GM12878 (cell line): Measurements from ENCODE around the gene KRT14. TPM values are rescaled to one million over a fixed set of nuclear protein-coding genes. Genes with fewer than 3 reads are reported as not detected.

Experiments
- ATAC-seq: fragments of 200-7000 bp; cut with Tn5 transposase; 3 replicates; pipeline ENCODE4 v1.9.1; 2020; ENCODE audit warnings: mild to moderate bottlenecking, moderate library complexity
- BruUV-seq: library from RNA; stranded (reverse); fragments of 400-500 nt; replicated peaks from 2 replicates; lab custom pipeline; 2021; lab: Mats Ljungman, UMichigan
- CTCF ChIA-PET: fragments of 300-600 bp; sonication (Branson Sonifier 250); formaldehyde crosslinking; extraction: SDS; loops from one replicate; lab custom pipeline; 2021; ENCODE audit warnings: inconsistent platforms; lab: Yijun Ruan, JAX
- POLR2A ChIA-PET: fragments of 350-600 bp; formaldehyde crosslinking; extraction: SDS; loops from one replicate; lab custom pipeline; 2021; ENCODE audit warnings: inconsistent platforms; lab: Charles Lee
- RAD21 ChIA-PET: fragments of 300-600 bp; sonication (Branson Sonifier 250); formaldehyde crosslinking; loops from one replicate; lab custom pipeline; 2023; ENCODE audit warnings: antibody characterized with exemption; ENCODE audit not compliant: unreplicated experiment; lab: Charles Lee
- SMC1A ChIA-PET: fragments of 300-600 bp; sonication (Branson Sonifier 250); formaldehyde crosslinking; loops from one replicate; lab custom pipeline; 2023; ENCODE audit not compliant: unreplicated experiment, uncharacterized antibody; lab: Charles Lee
- DNase-seq: peaks from one replicate; pipeline ENCODE4 v3.0.0-alpha.2; 2011; ENCODE audit warnings: low read depth, low spot score
- FAIRE-seq: peaks from 3 replicates; lab custom pipeline; 2011; peaks lifted over from hg19 to GRCh38; lab: Jason Lieb, UNC
- H2AFZ ChIP-seq: 2 replicates; pipeline ENCODE4 v1.6.0; 2011; ENCODE audit warnings: low read depth, low read length, control low read depth; ENCODE audit not compliant: control insufficient read depth
- H3K27ac ChIP-seq: 2 replicates; pipeline ENCODE4 v1.5.1; 2011; ENCODE audit warnings: control low read depth; ENCODE audit not compliant: control insufficient read depth, insufficient read depth
- H3K27me3 ChIP-seq, 2 experiments: replicated peaks in 1 of 2; 2 replicates each; pipeline versions ENCODE4 v1.6.0 to v1.6.1; 2011; ENCODE audit warnings: low read length in 1 of 2; ENCODE audit not compliant: control insufficient read depth in 2 of 2, insufficient read depth in 2 of 2
- H3K36me3 ChIP-seq, 2 experiments: 2 replicates each; pipeline ENCODE4 v1.5.1; 2011; ENCODE audit warnings: low read length in 1 of 2; ENCODE audit not compliant: control insufficient read depth in 2 of 2, insufficient read depth in 2 of 2
- H3K4me1 ChIP-seq: 2 replicates; pipeline ENCODE4 v1.6.1; 2011; ENCODE audit warnings: mild to moderate bottlenecking, low read length, moderate library complexity, mixed read lengths; ENCODE audit not compliant: control insufficient read depth, insufficient read depth
- H3K4me2 ChIP-seq: 2 replicates; pipeline ENCODE4 v1.6.0; 2011; ENCODE audit warnings: control low read depth; ENCODE audit not compliant: control insufficient read depth, insufficient read depth
- H3K4me3 ChIP-seq: fragments of 200-600 bp; sonication (generic); 2 replicates; pipeline ENCODE4 v1.5.1; 2016
- H3K79me2 ChIP-seq: 2 replicates; pipeline ENCODE4 v1.6.0; 2011; ENCODE audit warnings: low read length; ENCODE audit not compliant: control insufficient read depth, insufficient read depth
- H3K9ac ChIP-seq: 2 replicates; pipeline ENCODE4 v1.8.0; 2011; ENCODE audit warnings: low read length, control low read depth, mixed read lengths; ENCODE audit not compliant: control insufficient read depth, insufficient read depth
- H3K9me3 ChIP-seq: replicated peaks from 3 replicates; pipeline ENCODE4 v1.5.1; 2011; ENCODE audit warnings: mild to moderate bottlenecking, low read length; ENCODE audit not compliant: control insufficient read depth, insufficient read depth
- H4K20me1 ChIP-seq: 2 replicates; pipeline ENCODE4 v1.6.0; 2011; ENCODE audit not compliant: control insufficient read depth, insufficient read depth
- CHD2 ChIP-seq: IDR thresholded peaks from 2 replicates; pipeline ENCODE4 v1.6.1; 2011; ENCODE audit warnings: low read depth, low read length, improper control_type of control experiment, borderline replicate concordance
- CHD4 ChIP-seq: fragments of 200-600 bp; sonication (generic); IDR thresholded peaks from 2 replicates; pipeline ENCODE4 v1.6.1; 2016; ENCODE audit warnings: mild to moderate bottlenecking
- CREB1 ChIP-seq: IDR thresholded peaks from 2 replicates; pipeline ENCODE4 v1.6.1; 2012; ENCODE audit warnings: low read depth, mild to moderate bottlenecking, inconsistent platforms
- GATAD2B ChIP-seq: fragments of 450-650 bp; conservative IDR thresholded peaks from 2 replicates; pipeline ENCODE4 v1.6.1; 2017; ENCODE audit warnings: low read depth, mild to moderate bottlenecking, moderate library complexity
- SRF ChIP-seq, 2 experiments: IDR thresholded peaks; 2 replicates each; pipeline ENCODE4 v1.6.1; 2011; ENCODE audit warnings: low read depth in 2 of 2, low read length in 2 of 2, mild to moderate bottlenecking in 1 of 2, moderate library complexity in 1 of 2
- SUZ12 ChIP-seq: fragments of 200-600 bp; sonication (generic); IDR thresholded peaks from one replicate; pipeline ENCODE4 v1.6.1; 2018; ENCODE audit warnings: antibody characterized with exemption, mild to moderate bottlenecking; ENCODE audit not compliant: unreplicated experiment
- TARDBP ChIP-seq: IDR thresholded peaks from 2 replicates; pipeline ENCODE4 v1.6.1; 2016; ENCODE audit warnings: borderline replicate concordance
- YBX1 ChIP-seq: fragments of 450-650 bp; IDR thresholded peaks from 2 replicates; pipeline ENCODE4 v1.6.1; 2016; ENCODE audit warnings: antibody characterized with exemption
- WGBS: methylation state at CpG from one replicate; pipeline ENCODE4 v1.1.6; 2016; ENCODE audit warnings: low lambda C conversion rate; ENCODE audit not compliant: insufficient replicate concordance, insufficient coverage; ENCODE audit errors: missing lambda C conversion rate; 5-methylcytosine and 5-hydroxymethylcytosine counted together
- in situ Hi-C: fragments of 300-500 bp; cut with MboI; formaldehyde crosslinking; loops from 9 replicates; pipeline ENCODE4 v1.14.3; 2018; ENCODE audit warnings: mixed read lengths
- intact Hi-C: fragments of 100-400 bp; cut with micrococcal nuclease; formaldehyde crosslinking; loops from one replicate; pipeline ENCODE4 v1.14.2; 2022; ENCODE audit not compliant: unreplicated experiment
- polyA plus RNA-seq, 11 experiments: library from polyadenylated mRNA; depleted of rRNA in 4 of 11; unstranded in 6 of 11; stranded (reverse) in 5 of 11; fragments of >200 nt; fragmentation: Nextera tagmentation in 4 of 11; fragmentation: Illumina TruSeq in 1 of 11; extraction: Ambion mirVana in 4 of 11; extraction: Trizol in 1 of 11; gene quantifications; 1 replicate in 1 of 11; 2 replicates in 10 of 11; pipeline versions ENCODE4 v1.2.1 to v1.2.3, GENCODE V29; 2011 to 2016; ENCODE audit warnings: inconsistent platforms in 2 of 11, missing spikeins in 2 of 11, low read depth in 1 of 11
- total RNA-seq, 4 experiments: library from RNA; depleted of rRNA in 3 of 4; stranded (reverse); fragments of >200 nt in 3 of 4; fragmentation: Illumina TruSeq in 1 of 4; extraction: Trizol in 1 of 4; gene quantifications; 2 replicates each; pipeline versions ENCODE4 v1.2.1 to v1.2.3, GENCODE V29; 2013 to 2021
- TF ChIP-seq, protein P1 (sequence below): fragments of 450-650 bp; IDR thresholded peaks from 2 replicates; pipeline ENCODE4 v1.6.1; 2017; ENCODE audit warnings: low read depth, mild to moderate bottlenecking, moderate library complexity
- TF ChIP-seq, protein P2 (sequence below): IDR thresholded peaks from 2 replicates; pipeline ENCODE4 v1.6.1; 2012; ENCODE audit warnings: low read depth, low read length, improper control_type of control experiment

Gene KRT14
- total and polyA plus RNA-seq, 10 of the 15 experiments (the other 5 are each of a cell fraction or from before 2014, with no cell fraction given): 1.5 TPM; not detected in 9

DNA sequence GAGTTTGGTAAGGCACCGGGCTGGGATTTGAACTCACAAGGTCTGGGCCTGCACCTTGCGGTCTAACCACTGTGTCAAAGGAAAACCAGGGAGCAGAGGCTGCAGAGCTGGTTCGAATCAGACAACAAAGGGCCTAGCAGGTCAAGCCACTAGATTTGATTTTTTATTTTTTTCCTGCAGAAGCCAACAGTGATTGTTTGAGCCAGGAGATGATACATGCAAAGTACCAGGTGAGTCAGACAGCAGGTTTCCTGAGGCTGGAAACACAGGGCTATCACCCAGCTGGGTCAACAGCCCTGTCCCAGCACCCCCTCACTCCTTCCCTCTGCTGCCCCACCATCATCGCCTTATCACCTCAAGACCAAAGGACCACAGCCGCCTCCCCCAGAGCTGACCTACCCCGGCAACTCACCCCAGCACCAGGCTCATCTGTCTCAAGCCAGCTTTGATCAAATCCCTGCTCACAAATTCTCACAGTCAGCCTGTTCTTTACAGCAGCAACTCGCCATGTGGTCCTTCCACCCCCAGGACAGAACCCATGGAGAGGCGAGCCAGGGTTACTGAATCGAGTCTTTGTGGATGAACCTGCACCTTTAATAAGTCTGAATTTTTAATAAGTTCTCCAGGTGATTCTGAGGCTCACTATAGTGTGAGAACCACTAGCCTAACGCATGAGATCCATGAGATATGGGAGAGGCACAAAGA, 45.6 kb downstream of the KRT14 start:
- in situ Hi-C loops: no loop called here
- no peak for FAIRE-seq

More for the DNA sequence above, 45.6 kb downstream of the KRT14 start:
- H3K27me3 ChIP-seq: peaks cover 0 to 2% of the 10 kb centered on the region in 2 experiments; a peak in 2 of 4 replicates
- ATAC-seq (no peak), DNase-seq (no peak)
- no TSS peak for BruUV-seq
- CTCF ChIA-PET: interaction anchor here (0.7 to 2.1 kb wide), 3 partner anchors 8 to 685 kb away, joined by 3 to 9 read pairs (median 3); no protein-coding TSS in a partner anchor
- SMC1A ChIA-PET: interaction anchor here (0.6 kb wide), 1 partner anchor 36 kb away, joined by 3 read pairs; no protein-coding TSS in a partner anchor
- WGBS: 33% methylated on average over 10 of the region's 10 CpGs
- H3K4me3 ChIP-seq: no peak overlapping the region
- H4K20me1 ChIP-seq: no peaks in the 10 kb centered on the region
- RAD21 ChIA-PET: no interaction called here
- H3K4me2 ChIP-seq: no peak overlapping the region
- H3K79me2 ChIP-seq: no peaks in the 10 kb centered on the region
- H2AFZ ChIP-seq: no peak overlapping the region
- no peaks in the 10 kb centered on the region for H3K9me3 ChIP-seq
- no peaks in the 10 kb centered on the region for H3K36me3 ChIP-seq
- no peak overlapping the region for H3K9ac ChIP-seq
- H3K4me1 ChIP-seq: no peaks in the 10 kb centered on the region
- TF ChIP-seq, protein P1, sequence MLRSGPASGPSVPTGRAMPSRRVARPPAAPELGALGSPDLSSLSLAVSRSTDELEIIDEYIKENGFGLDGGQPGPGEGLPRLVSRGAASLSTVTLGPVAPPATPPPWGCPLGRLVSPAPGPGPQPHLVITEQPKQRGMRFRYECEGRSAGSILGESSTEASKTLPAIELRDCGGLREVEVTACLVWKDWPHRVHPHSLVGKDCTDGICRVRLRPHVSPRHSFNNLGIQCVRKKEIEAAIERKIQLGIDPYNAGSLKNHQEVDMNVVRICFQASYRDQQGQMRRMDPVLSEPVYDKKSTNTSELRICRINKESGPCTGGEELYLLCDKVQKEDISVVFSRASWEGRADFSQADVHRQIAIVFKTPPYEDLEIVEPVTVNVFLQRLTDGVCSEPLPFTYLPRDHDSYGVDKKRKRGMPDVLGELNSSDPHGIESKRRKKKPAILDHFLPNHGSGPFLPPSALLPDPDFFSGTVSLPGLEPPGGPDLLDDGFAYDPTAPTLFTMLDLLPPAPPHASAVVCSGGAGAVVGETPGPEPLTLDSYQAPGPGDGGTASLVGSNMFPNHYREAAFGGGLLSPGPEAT: no peak
- TF ChIP-seq TARDBP (no peak), CHD2 (no peak), SRF (IDR thresholded peaks at IDR 0.05; ENCODE audit: low read depth in 2 of 2, low read length in 2 of 2) (no peak), GATAD2B (no peak), CHD4 (no peak), YBX1 (no peak), SUZ12 (no peak), CREB1 (no peak)
- TF ChIP-seq, protein P2, sequence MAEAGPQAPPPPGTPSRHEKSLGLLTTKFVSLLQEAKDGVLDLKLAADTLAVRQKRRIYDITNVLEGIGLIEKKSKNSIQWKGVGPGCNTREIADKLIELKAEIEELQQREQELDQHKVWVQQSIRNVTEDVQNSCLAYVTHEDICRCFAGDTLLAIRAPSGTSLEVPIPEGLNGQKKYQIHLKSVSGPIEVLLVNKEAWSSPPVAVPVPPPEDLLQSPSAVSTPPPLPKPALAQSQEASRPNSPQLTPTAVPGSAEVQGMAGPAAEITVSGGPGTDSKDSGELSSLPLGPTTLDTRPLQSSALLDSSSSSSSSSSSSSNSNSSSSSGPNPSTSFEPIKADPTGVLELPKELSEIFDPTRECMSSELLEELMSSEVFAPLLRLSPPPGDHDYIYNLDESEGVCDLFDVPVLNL: no peak
- intact Hi-C loops: no loop called here
- POLR2A ChIA-PET: no interaction called here
- H3K27ac ChIP-seq: no peak overlapping the region
